ENCODE results near the gene CNOT6. TPM values are rescaled to one million over a fixed set of nuclear protein-coding genes. Genes with fewer than 3 reads are reported as not detected.
"Not testable (repeated sequence)": the region's sequence is repeated elsewhere in the genome, so short reads cannot be mapped to it uniquely, and the experiment has no call there.

Gene CNOT6
- total RNA-seq, 1 donor from 2014 or later: 55.7 TPM

DNA sequence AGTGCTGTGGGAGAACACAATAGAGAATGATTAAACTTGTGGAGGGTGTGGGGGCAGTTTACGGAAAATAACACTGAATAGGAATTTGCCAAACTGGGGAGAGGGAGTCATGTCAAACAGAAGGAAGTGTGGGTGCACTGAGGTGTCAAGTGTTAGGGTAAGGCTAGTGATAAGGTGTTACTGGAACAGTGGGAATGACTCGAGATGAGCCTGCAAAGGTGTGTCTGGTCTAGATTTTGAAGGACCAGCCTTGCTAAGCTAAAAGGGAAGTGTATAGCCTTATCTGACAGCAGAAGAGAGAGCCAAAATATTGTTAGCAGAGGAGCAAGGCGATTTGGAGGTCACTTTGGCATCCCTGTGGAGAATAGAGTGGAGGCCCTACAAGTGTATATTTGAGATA lies 4.2 kb downstream of the CNOT6 start:
- TF ChIP-seq, protein P1, sequence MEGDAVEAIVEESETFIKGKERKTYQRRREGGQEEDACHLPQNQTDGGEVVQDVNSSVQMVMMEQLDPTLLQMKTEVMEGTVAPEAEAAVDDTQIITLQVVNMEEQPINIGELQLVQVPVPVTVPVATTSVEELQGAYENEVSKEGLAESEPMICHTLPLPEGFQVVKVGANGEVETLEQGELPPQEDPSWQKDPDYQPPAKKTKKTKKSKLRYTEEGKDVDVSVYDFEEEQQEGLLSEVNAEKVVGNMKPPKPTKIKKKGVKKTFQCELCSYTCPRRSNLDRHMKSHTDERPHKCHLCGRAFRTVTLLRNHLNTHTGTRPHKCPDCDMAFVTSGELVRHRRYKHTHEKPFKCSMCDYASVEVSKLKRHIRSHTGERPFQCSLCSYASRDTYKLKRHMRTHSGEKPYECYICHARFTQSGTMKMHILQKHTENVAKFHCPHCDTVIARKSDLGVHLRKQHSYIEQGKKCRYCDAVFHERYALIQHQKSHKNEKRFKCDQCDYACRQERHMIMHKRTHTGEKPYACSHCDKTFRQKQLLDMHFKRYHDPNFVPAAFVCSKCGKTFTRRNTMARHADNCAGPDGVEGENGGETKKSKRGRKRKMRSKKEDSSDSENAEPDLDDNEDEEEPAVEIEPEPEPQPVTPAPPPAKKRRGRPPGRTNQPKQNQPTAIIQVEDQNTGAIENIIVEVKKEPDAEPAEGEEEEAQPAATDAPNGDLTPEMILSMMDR (conservative IDR thresholded peaks at IDR 0.05): no peak
- Mint-ChIP-seq H3K4me1 (ENCODE audit: unreplicated experiment) (peaks cover 25% of the 10 kb centered on the region), H3K9me3 (no peaks in the 10 kb centered on the region), H3K4me3 (peak overlapping the region; percentile 62), H3K36me3 (peaks cover 19% of the 10 kb centered on the region), H3K27me3 (no peaks in the 10 kb centered on the region), H3K27ac (peak overlapping the region; percentile 3)
- no peak for DNase-seq (ENCODE audit: extremely low spot score, unreplicated experiment)

DNA sequence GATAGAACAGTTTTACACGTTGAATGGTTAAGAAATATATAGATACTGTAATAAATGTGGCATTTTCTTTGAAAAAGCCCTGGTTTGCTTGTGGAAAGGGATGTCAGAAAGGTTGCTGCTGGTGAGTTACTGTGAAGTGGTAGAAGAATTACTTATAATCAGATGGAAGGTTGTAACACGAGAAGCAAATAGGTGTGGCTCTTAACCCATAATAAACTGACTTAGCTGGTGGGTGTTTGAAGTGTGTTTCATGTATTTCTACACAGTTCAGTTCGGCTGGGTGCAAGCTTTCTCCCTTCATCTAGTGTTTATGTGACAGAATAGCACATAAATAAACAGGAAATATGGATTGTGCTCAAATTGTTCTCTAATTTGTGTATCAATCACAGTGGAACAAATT lies 5.5 kb downstream of the CNOT6 start:
- H3K27ac Mint-ChIP-seq: peak overlapping the region; percentile 59
- DNase-seq (ENCODE audit: extremely low spot score, unreplicated experiment): no peak
- H3K4me3 Mint-ChIP-seq: peak overlapping the region; percentile 46
- TF ChIP-seq, protein P1 (conservative IDR thresholded peaks at IDR 0.05): no peak
- no peaks in the 10 kb centered on the region for H3K27me3 Mint-ChIP-seq
- peaks cover 30% of the 10 kb centered on the region for H3K4me1 Mint-ChIP-seq (ENCODE audit: unreplicated experiment)
- peaks cover 5% of the 10 kb centered on the region for H3K9me3 Mint-ChIP-seq
- peaks cover 25% of the 10 kb centered on the region for H3K36me3 Mint-ChIP-seq

DNA sequence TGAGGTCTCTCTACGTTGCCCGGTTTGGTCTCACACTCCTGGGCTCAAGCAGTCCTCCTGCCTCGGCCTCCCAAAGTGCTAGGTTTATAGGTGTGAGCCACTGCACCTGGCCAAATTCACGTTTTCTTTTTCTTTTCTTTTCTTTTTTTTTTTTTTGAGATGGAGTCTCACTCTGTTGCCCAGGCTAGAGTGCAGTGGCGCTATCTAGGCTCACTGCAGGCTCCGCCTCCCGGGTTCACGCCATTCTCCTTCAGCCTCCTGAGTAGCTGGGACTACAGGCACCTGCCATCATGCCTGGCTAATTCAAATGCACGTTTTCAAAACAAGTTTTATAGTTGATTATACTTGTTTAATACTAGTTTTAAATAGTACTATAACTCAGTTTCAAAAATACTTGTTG lies 6.1 kb downstream of the CNOT6 start:
- H3K27me3 Mint-ChIP-seq; H3K4me3 Mint-ChIP-seq; DNase-seq (ENCODE audit: extremely low spot score, unreplicated experiment); H3K9me3 Mint-ChIP-seq; H3K27ac Mint-ChIP-seq: not testable (repeated sequence)
- Mint-ChIP-seq H3K4me1 (ENCODE audit: unreplicated experiment) (peaks cover 29% of the 10 kb centered on the region), H3K36me3 (peaks cover 25% of the 10 kb centered on the region)

DNA sequence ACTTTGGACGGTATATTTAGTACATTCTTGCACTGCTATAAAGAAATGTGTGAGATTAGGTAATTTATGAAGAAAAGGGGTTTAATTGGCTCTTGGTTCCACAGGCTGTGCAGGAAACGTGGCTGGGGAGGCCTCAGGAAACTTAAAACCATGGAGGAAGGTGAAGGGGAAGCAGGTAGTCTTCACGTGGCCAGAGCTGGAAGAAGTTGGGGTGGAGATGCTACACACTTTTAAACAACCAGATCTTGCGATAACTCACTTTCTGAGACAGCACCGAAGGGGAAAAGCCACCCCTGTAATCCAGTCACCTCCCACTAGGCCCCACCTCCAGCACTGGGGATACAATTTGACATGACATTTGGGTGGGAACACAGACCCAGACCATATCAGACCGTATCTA lies 13.5 kb downstream of the CNOT6 start:
- no peaks in the 10 kb centered on the region for H3K27me3 Mint-ChIP-seq
- DNase-seq (ENCODE audit: extremely low spot score, unreplicated experiment): no peak
- H3K27ac Mint-ChIP-seq: peak overlapping the region; percentile 3
- peaks cover 44% of the 10 kb centered on the region for H3K36me3 Mint-ChIP-seq
- H3K4me1 Mint-ChIP-seq (ENCODE audit: unreplicated experiment): peaks cover 15% of the 10 kb centered on the region
- no peak overlapping the region for H3K4me3 Mint-ChIP-seq
- H3K9me3 Mint-ChIP-seq: peaks cover 9% of the 10 kb centered on the region
- TF ChIP-seq, protein P1 (conservative IDR thresholded peaks at IDR 0.05): no peak

DNA sequence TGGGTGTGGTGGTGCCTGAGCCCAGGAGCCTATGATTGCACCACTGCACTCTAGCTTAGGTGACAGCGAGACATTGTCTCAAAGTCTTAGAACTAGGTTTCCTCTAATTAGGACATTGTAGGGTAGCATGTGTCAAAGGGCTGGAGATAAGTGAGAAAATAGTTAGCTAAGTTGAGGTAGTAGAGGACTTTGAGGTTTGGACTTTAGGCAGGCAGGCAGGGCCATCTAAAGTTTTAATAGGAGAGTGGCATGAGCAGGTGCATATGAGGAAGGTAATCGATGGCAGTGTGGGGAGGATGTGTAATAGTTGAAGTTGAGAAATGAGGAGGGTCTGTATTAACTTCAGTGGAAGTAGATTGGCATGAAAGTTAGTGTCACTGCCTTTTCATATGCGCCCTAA lies 21.1 kb downstream of the CNOT6 start:
- no peak overlapping the region for H3K4me3 Mint-ChIP-seq
- peaks cover 20% of the 10 kb centered on the region for H3K4me1 Mint-ChIP-seq (ENCODE audit: unreplicated experiment)
- H3K36me3 Mint-ChIP-seq: peaks cover 25% of the 10 kb centered on the region
- DNase-seq (ENCODE audit: extremely low spot score, unreplicated experiment): no peak
- H3K27ac Mint-ChIP-seq: no peak overlapping the region
- H3K9me3 Mint-ChIP-seq: peaks cover 4% of the 10 kb centered on the region
- no peaks in the 10 kb centered on the region for H3K27me3 Mint-ChIP-seq
- TF ChIP-seq, protein P1 (conservative IDR thresholded peaks at IDR 0.05): no peak

DNA sequence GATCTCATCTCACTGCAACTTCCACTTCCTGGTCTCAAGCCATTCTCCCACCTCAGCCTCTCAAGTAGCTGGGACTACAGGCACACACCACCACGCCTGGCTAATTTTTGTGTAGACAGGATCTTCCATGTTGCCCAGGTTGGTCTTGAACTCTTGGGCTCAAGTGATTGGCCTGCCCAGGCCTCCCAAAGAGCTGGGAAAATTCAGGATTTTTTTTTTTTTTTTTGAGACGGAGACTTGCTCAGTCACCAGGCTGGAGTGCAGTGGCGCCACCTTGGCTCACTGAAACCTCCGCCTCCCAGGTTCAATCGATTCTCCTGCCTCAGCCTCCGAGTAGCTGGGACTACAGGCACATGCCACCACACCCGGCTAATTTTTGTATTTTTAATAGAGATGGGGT lies 21.8 kb downstream of the CNOT6 start:
- H3K27ac Mint-ChIP-seq; DNase-seq (ENCODE audit: extremely low spot score, unreplicated experiment); H3K27me3 Mint-ChIP-seq; H3K4me3 Mint-ChIP-seq; H3K9me3 Mint-ChIP-seq: not testable (repeated sequence)
- H3K4me1 Mint-ChIP-seq (ENCODE audit: unreplicated experiment): peaks cover 22% of the 10 kb centered on the region
- peaks cover 24% of the 10 kb centered on the region for H3K36me3 Mint-ChIP-seq

DNA sequence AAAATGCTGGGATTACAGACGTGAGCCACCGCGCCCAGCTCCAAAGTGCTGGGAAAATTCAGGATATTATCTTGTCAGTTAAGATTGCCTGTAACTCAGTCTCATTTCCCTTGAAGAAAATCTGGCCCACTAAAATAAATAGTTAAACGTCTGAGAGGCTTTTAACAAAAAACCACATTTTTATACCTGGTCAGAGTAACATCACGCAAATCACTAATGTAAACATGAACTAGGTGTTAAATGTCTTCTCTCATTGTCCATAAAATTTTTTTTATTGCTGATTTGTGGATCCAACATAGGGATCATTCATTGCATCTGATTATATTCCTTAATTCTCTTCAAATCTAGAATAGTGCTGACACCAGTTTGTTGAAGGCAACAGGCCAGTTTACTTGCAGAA lies 22.3 kb downstream of the CNOT6 start:
- H3K36me3 Mint-ChIP-seq: peaks cover 24% of the 10 kb centered on the region
- peaks cover 4% of the 10 kb centered on the region for H3K9me3 Mint-ChIP-seq
- no peaks in the 10 kb centered on the region for H3K27me3 Mint-ChIP-seq
- DNase-seq (ENCODE audit: extremely low spot score, unreplicated experiment): no peak
- TF ChIP-seq, protein P1 (conservative IDR thresholded peaks at IDR 0.05): no peak
- no peak overlapping the region for H3K4me3 Mint-ChIP-seq
- no peak overlapping the region for H3K27ac Mint-ChIP-seq
- peaks cover 27% of the 10 kb centered on the region for H3K4me1 Mint-ChIP-seq (ENCODE audit: unreplicated experiment)

Data from type B pancreatic cell (in vitro differentiated cells).